Renal pelvis (tissue), 4 donors: ENCODE results near the gene KCNN1. TPM values are rescaled to one million over a fixed set of nuclear protein-coding genes. Genes with fewer than 3 reads are reported as not detected.

Source experiments
- DNase-seq: peaks from one replicate; pipeline ENCODE4 v3.0.0-alpha.2; 2013
- polyA plus RNA-seq, 3 donors: library from polyadenylated mRNA; unstranded; fragments of 120-200 nt; gene quantifications; one replicate each; pipeline ENCODE4 v1.2.1, GENCODE V29; 2013; ENCODE audit not compliant: insufficient read length in 3 of 3

KCNN1 gene
- polyA plus RNA-seq, 3 donors = 5.1 to 8.6 (median 7.4) TPM

GRCh38 chr19:17946965-17947784 lies 19.7 kb upstream of the KCNN1 start:
- DNase-seq = no peak

- peak; percentile 96 for DNase-seq
Observed at GRCh38 chr19:17947815-17948513, 18.9 kb upstream of the KCNN1 start.

- no peak for DNase-seq
Observed at GRCh38 chr19:17948514-17948900, 18.4 kb upstream of the KCNN1 start.

GRCh38 chr19:17948931-17949930 lies 17.7 kb upstream of the KCNN1 start:
- no peak for DNase-seq

- DNase-seq = no peak
Observed at GRCh38 chr19:17949956-17950309, 17.0 kb upstream of the KCNN1 start.

- peak; percentile 80 for DNase-seq
Observed at GRCh38 chr19:17950310-17951156, 16.4 kb upstream of the KCNN1 start.

GRCh38 chr19:17951157-17951989 lies 15.5 kb upstream of the KCNN1 start:
- DNase-seq = no peak

GRCh38 chr19:17951990-17952976 lies 14.6 kb upstream of the KCNN1 start:
- no peak for DNase-seq

- DNase-seq = no peak
Observed at GRCh38 chr19:17953316-17953801, 13.5 kb upstream of the KCNN1 start.

GRCh38 chr19:17953869-17954268 lies 13.0 kb upstream of the KCNN1 start:
- no peak for DNase-seq

GRCh38 chr19:17954401-17954800 lies 12.5 kb upstream of the KCNN1 start:
- no peak for DNase-seq

GRCh38 chr19:17957149-17957849 lies 9.6 kb upstream of the KCNN1 start:
- DNase-seq = no peak

- DNase-seq = no peak
Observed at GRCh38 chr19:17957885-17958284, 9.0 kb upstream of the KCNN1 start.

GRCh38 chr19:17963936-17964691 lies 2.8 kb upstream of the KCNN1 start:
- DNase-seq = no peak

GRCh38 chr19:17965370-17966128 lies 1.4 kb upstream of the KCNN1 start:
- no peak for DNase-seq

- no peak for DNase-seq
Observed at GRCh38 chr19:17966129-17966483, 801 bp upstream of the KCNN1 start.
